HEK293 (cell line): ENCODE data around the gene RAB3C.

Experiments used
- CTCF ChIA-PET: fragments of 350-600 bp; formaldehyde crosslinking; extraction: SDS; loops from one replicate; lab custom pipeline; 2021; ENCODE audit warnings: antibody characterized with exemption; lab: Yijun Ruan, JAX
- POLR2A ChIA-PET: fragments of 300-600 bp; formaldehyde crosslinking; extraction: SDS; loops from one replicate; lab custom pipeline; 2020; ENCODE audit warnings: antibody characterized with exemption, inconsistent platforms; lab: Yijun Ruan, JAX
- H3K27ac ChIP-seq: fragments of 200-500 bp; sonication (Bioruptor generic); 2 replicates; pipeline ENCODE4 v1.5.1; 2014; ENCODE audit warnings: low read depth, low read length, control low read depth, inconsistent platforms; ENCODE audit errors: extremely low read depth
- H3K36me3 ChIP-seq, 2 experiments: fragments of 200-500 bp in 1 of 2; sonication (Bioruptor generic) in 1 of 2; 1 replicate in 1 of 2; 2 replicates in 1 of 2; pipeline ENCODE4 v1.5.1; 2014 to 2017; ENCODE audit warnings: inconsistent platforms in 2 of 2, low read length in 2 of 2; ENCODE audit not compliant: control insufficient read depth in 2 of 2, insufficient read depth in 1 of 2
- H3K4me1 ChIP-seq: fragments of 200-500 bp; sonication (Bioruptor generic); 2 replicates; pipeline ENCODE4 v1.5.1; 2014; ENCODE audit warnings: mild to moderate bottlenecking, low read length, inconsistent platforms; ENCODE audit not compliant: control insufficient read depth, insufficient read depth
- H3K4me3 ChIP-seq: 2 replicates; pipeline ENCODE4 v1.5.1; 2011; ENCODE audit warnings: low read depth, mild to moderate bottlenecking, control low read depth, low read length, moderate library complexity
- H3K9me3 ChIP-seq: fragments of 200-500 bp; sonication (Bioruptor generic); 2 replicates; pipeline ENCODE4 v1.5.1; 2014; ENCODE audit warnings: low read depth, low read length, inconsistent platforms; ENCODE audit not compliant: control insufficient read depth, insufficient read depth
- ATF2 ChIP-seq: fragments of 450-650 bp; formaldehyde crosslinking; IDR thresholded peaks from 2 replicates; pipeline ENCODE4 v1.5.1; 2016; ENCODE audit warnings: missing biosample characterization, missing genetic modification characterization, low read depth
- EGR2 ChIP-seq: fragments of 450-650 bp; formaldehyde crosslinking; IDR thresholded peaks from 2 replicates; pipeline ENCODE4 v1.5.1; 2016; ENCODE audit warnings: low read depth, missing biosample characterization, missing genetic modification characterization
- KLF10 ChIP-seq: fragments of 450-650 bp; IDR thresholded peaks from 2 replicates; pipeline ENCODE4 v1.5.1; 2018; ENCODE audit warnings: missing biosample characterization, mild to moderate bottlenecking, missing genetic modification characterization
- KLF7 ChIP-seq: fragments of 450-650 bp; formaldehyde crosslinking; IDR thresholded peaks from 2 replicates; pipeline ENCODE4 v1.5.1; 2016; ENCODE audit warnings: missing biosample characterization, missing genetic modification characterization, borderline replicate concordance
- SP3 ChIP-seq: fragments of 450-650 bp; formaldehyde crosslinking; IDR thresholded peaks from 2 replicates; pipeline ENCODE4 v1.5.1; 2016; ENCODE audit warnings: missing biosample characterization, missing genetic modification characterization
- SP7 ChIP-seq: fragments of 450-650 bp; formaldehyde crosslinking; IDR thresholded peaks from 2 replicates; pipeline ENCODE4 v1.5.1; 2016; ENCODE audit warnings: missing biosample characterization, missing genetic modification characterization
- ZBTB1 ChIP-seq: fragments of 450-650 bp; formaldehyde crosslinking; IDR thresholded peaks from 2 replicates; pipeline ENCODE4 v1.5.1; 2016; ENCODE audit warnings: missing biosample characterization, missing genetic modification characterization
- ZBTB7A ChIP-seq: fragments of 450-650 bp; formaldehyde crosslinking; IDR thresholded peaks from 2 replicates; pipeline ENCODE4 v1.5.1; 2016; ENCODE audit warnings: low read depth, missing biosample characterization, missing genetic modification characterization
- ZFP69B ChIP-seq: fragments of 450-650 bp; formaldehyde crosslinking; IDR thresholded peaks from 2 replicates; pipeline ENCODE4 v1.5.1; 2016; ENCODE audit warnings: missing biosample characterization, missing genetic modification characterization
- ZNF140 ChIP-seq: fragments of 450-650 bp; formaldehyde crosslinking; IDR thresholded peaks from 2 replicates; pipeline ENCODE4 v1.5.1; 2016; ENCODE audit warnings: missing biosample characterization, missing genetic modification characterization
- ZNF174 ChIP-seq: fragments of 450-650 bp; formaldehyde crosslinking; IDR thresholded peaks from 2 replicates; pipeline ENCODE4 v1.5.0; 2017; ENCODE audit warnings: missing biosample characterization, mild to moderate bottlenecking, missing genetic modification characterization
- ZNF175 ChIP-seq: fragments of 450-650 bp; formaldehyde crosslinking; IDR thresholded peaks from 2 replicates; pipeline ENCODE4 v1.5.1; 2016; ENCODE audit warnings: missing biosample characterization, missing genetic modification characterization
- ZNF184 ChIP-seq: fragments of 450-650 bp; IDR thresholded peaks from 2 replicates; pipeline ENCODE4 v1.5.1; 2018; ENCODE audit warnings: missing biosample characterization, mild to moderate bottlenecking, missing genetic modification characterization
- ZNF223 ChIP-seq: fragments of 450-650 bp; formaldehyde crosslinking; IDR thresholded peaks from 2 replicates; pipeline ENCODE4 v1.5.1; 2016; ENCODE audit warnings: missing biosample characterization, missing genetic modification characterization
- ZNF248 ChIP-seq: fragments of 450-650 bp; formaldehyde crosslinking; IDR thresholded peaks from 2 replicates; pipeline ENCODE4 v1.5.1; 2017; ENCODE audit warnings: missing biosample characterization, missing genetic modification characterization
- ZNF280C ChIP-seq: fragments of 450-650 bp; formaldehyde crosslinking; IDR thresholded peaks from 2 replicates; pipeline ENCODE4 v1.5.1; 2016; ENCODE audit warnings: missing biosample characterization, missing genetic modification characterization
- ZNF302 ChIP-seq: fragments of 450-650 bp; formaldehyde crosslinking; IDR thresholded peaks from 2 replicates; pipeline ENCODE4 v1.5.1; 2016; ENCODE audit warnings: missing biosample characterization, missing genetic modification characterization, low read depth
- ZNF350 ChIP-seq: fragments of 450-650 bp; formaldehyde crosslinking; IDR thresholded peaks from 2 replicates; pipeline ENCODE4 v1.5.0; 2017; ENCODE audit warnings: missing biosample characterization, mild to moderate bottlenecking, missing genetic modification characterization
- ZNF394 ChIP-seq: fragments of 450-650 bp; formaldehyde crosslinking; IDR thresholded peaks from 2 replicates; pipeline ENCODE4 v1.5.1; 2016; ENCODE audit warnings: missing biosample characterization, missing genetic modification characterization, mild to moderate bottlenecking, moderate library complexity, borderline replicate concordance
- ZNF513 ChIP-seq: fragments of 450-650 bp; IDR thresholded peaks from 2 replicates; pipeline ENCODE4 v1.5.1; 2018; ENCODE audit warnings: missing biosample characterization, missing genetic modification characterization
- ZNF548 ChIP-seq: fragments of 450-650 bp; formaldehyde crosslinking; IDR thresholded peaks from 2 replicates; pipeline ENCODE4 v1.5.1; 2016; ENCODE audit warnings: missing biosample characterization, missing genetic modification characterization
- ZNF623 ChIP-seq: fragments of 450-650 bp; formaldehyde crosslinking; IDR thresholded peaks from 2 replicates; pipeline ENCODE4 v1.5.1; 2016; ENCODE audit warnings: missing biosample characterization, missing genetic modification characterization
- ZNF692 ChIP-seq: fragments of 450-650 bp; formaldehyde crosslinking; IDR thresholded peaks from 2 replicates; pipeline ENCODE4 v1.5.1; 2016; ENCODE audit warnings: missing biosample characterization, missing genetic modification characterization
- ZNF704 ChIP-seq: fragments of 450-650 bp; formaldehyde crosslinking; IDR thresholded peaks from 2 replicates; pipeline ENCODE4 v1.5.1; 2016; ENCODE audit warnings: missing biosample characterization, missing genetic modification characterization

RAB3C gene

GRCh38 chr5:58674070-58674469, 91.2 kb downstream of the RAB3C start (continued):
- TF ChIP-seq ZNF175 (no peak), ZBTB7A (tag by site-specific recombination) (no peak), ZNF223 (tag by site-specific recombination) (no peak), EGR2 (tag by site-specific recombination) (no peak)

GRCh38 chr5:58674711-58675110, 91.8 kb downstream of the RAB3C start:
- H3K9me3 ChIP-seq, result no peaks in the 10 kb centered on the region
- TF ChIP-seq ZNF394, result no peak
- TF ChIP-seq SP7, result no peak
- no peak for TF ChIP-seq ZNF513 (tag by site-specific recombination)
- no peak for TF ChIP-seq SP3 (tag by site-specific recombination)
- no peak for TF ChIP-seq KLF7 (tag by site-specific recombination)
- TF ChIP-seq ZNF548, result no peak
- TF ChIP-seq ZNF184 (tag by site-specific recombination), result no peak
- TF ChIP-seq ATF2, result no peak
- no peak for TF ChIP-seq ZNF704 (tag by site-specific recombination)
- no peak for TF ChIP-seq KLF10 (tag by site-specific recombination)
- no peak for TF ChIP-seq ZNF692 (tag by site-specific recombination)
- no peaks in the 10 kb centered on the region for H3K36me3 ChIP-seq
- CTCF ChIA-PET, result interaction anchor here (0.6 kb wide), 1 partner anchor 174 kb away, joined by 3 read pairs; no protein-coding TSS in a partner anchor
- H3K4me3 ChIP-seq, result no peak overlapping the region
- no peak overlapping the region for H3K27ac ChIP-seq
- H3K4me1 ChIP-seq, result no peaks in the 10 kb centered on the region
- POLR2A ChIA-PET, result no interaction called here

- POLR2A ChIA-PET, result no interaction called here
- TF ChIP-seq ZBTB1 (tag by site-specific recombination), result no peak
- no peak for TF ChIP-seq ZNF350 (tag by site-specific recombination)
- TF ChIP-seq ZNF174, result no peak
- no peak for TF ChIP-seq ZNF302 (tag by site-specific recombination)
- TF ChIP-seq ZNF280C (tag by site-specific recombination), result no peak
- TF ChIP-seq ZNF623 (tag by site-specific recombination), result no peak
- no peak for TF ChIP-seq ZFP69B (tag by site-specific recombination)
- TF ChIP-seq ZNF248 (tag by site-specific recombination), result no peak
- no peak for TF ChIP-seq ZNF140
- CTCF ChIA-PET, result interaction anchor here (0.6 kb wide), 1 partner anchor 173 kb away, joined by 3 read pairs; no protein-coding TSS in a partner anchor
These were observed 92.5 kb downstream of the RAB3C start for GRCh38 chr5:58675341-58675740.

More at GRCh38 chr5:58675341-58675740, 92.5 kb downstream of the RAB3C start:
- Histone ChIP-seq H3K36me3 (no peaks in the 10 kb centered on the region), H3K4me1 (no peaks in the 10 kb centered on the region), H3K4me3 (no peak overlapping the region), H3K27ac (no peak overlapping the region), H3K9me3 (no peaks in the 10 kb centered on the region)
